OCI-LY7 (cell line): ENCODE measurements around the gene MARK3.

Experiments
- EZH2phosphoT487 ChIP-seq: fragments of 200-600 bp; sonication (generic); IDR thresholded peaks from 2 replicates; pipeline ENCODE4 v1.6.1; 2018; ENCODE audit warnings: low read depth, borderline replicate concordance, mild to moderate bottlenecking, mixed run types, antibody characterized with exemption, low read length, moderate library complexity, mixed read lengths
- TF ChIP-seq, protein P1 (sequence below): fragments of 200-600 bp; sonication (generic); conservative IDR thresholded peaks from 2 replicates; pipeline ENCODE4 v1.5.1; 2014; ENCODE audit warnings: mild to moderate bottlenecking, antibody characterized with exemption, low read length, moderate library complexity, mixed read lengths

- TF ChIP-seq, protein P1, sequence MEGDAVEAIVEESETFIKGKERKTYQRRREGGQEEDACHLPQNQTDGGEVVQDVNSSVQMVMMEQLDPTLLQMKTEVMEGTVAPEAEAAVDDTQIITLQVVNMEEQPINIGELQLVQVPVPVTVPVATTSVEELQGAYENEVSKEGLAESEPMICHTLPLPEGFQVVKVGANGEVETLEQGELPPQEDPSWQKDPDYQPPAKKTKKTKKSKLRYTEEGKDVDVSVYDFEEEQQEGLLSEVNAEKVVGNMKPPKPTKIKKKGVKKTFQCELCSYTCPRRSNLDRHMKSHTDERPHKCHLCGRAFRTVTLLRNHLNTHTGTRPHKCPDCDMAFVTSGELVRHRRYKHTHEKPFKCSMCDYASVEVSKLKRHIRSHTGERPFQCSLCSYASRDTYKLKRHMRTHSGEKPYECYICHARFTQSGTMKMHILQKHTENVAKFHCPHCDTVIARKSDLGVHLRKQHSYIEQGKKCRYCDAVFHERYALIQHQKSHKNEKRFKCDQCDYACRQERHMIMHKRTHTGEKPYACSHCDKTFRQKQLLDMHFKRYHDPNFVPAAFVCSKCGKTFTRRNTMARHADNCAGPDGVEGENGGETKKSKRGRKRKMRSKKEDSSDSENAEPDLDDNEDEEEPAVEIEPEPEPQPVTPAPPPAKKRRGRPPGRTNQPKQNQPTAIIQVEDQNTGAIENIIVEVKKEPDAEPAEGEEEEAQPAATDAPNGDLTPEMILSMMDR, result no peak
- TF ChIP-seq EZH2phosphoT487, result no peak
Observed at GRCh38 chr14:103472939-103473338, 87.7 kb downstream of the MARK3 start.
